ENCODE measurements around the gene LRRC27. TPM values are rescaled to one million over a fixed set of nuclear protein-coding genes. Genes with fewer than 3 reads are reported as not detected.
A peak's percentile ranks its signal among the peaks of the same experiment; 100 is the strongest.

Gene LRRC27
- total RNA-seq, 1 donor from 2014 or later: 15.1 TPM

DNA sequence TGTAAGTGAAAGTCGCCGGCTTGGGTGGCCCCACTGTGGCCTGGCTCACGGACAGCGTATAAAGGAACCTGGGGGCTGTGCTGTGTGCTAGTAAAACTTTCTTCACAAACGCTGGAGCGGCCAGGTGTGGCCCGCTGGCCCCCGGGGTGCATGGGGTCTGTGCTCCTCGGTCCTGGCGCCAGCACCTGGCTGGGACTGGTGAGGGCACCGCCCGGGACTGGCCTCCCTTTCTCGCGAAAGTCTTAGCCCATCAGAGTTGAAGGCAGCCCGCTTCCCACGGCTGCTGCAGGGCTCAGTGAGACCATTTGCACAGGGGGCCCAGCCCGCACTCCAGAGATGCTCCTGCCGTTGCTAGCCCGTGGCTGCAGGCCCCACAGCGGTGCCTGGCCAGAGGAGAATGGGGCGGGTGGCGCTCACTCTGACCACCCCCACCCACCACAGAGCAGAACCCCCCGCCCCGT is 70.8 kb downstream of the LRRC27 start:
- no peak for DNase-seq (ENCODE audit: low spot score)

DNA sequence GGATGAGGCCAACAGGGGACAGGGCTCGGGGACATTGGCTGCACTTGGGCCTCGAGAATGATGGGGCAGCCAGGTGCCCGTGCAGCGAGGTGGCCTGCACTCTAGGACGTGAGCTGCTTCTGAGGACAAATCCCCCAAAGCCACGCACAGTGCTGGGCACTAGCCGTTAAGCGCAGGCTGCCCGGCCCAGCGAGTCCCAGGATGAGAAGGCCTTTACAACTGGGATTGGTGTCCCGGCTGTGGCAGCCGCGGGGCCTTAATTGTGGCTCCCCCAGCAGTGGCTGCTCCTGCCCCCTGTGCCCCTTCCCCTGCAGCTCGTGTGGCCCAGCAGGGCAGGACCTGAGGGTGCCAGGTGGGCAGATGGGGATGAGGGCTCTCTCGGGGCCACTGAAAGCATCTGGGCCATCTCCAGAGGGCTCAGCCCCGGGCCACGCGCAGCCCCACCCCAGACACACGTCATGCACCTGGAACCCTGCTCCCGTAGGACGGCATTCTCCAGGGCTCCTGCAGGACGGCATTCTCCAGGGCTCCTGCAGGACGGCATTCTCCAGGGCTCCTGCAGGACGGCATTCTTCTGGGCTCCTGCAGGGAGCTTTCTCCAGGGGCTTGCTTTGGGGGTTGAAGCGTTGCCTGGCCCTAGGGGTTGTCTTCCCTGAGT is 71.6 kb downstream of the LRRC27 start:
- DNase-seq (ENCODE audit: low spot score): no peak

DNA sequence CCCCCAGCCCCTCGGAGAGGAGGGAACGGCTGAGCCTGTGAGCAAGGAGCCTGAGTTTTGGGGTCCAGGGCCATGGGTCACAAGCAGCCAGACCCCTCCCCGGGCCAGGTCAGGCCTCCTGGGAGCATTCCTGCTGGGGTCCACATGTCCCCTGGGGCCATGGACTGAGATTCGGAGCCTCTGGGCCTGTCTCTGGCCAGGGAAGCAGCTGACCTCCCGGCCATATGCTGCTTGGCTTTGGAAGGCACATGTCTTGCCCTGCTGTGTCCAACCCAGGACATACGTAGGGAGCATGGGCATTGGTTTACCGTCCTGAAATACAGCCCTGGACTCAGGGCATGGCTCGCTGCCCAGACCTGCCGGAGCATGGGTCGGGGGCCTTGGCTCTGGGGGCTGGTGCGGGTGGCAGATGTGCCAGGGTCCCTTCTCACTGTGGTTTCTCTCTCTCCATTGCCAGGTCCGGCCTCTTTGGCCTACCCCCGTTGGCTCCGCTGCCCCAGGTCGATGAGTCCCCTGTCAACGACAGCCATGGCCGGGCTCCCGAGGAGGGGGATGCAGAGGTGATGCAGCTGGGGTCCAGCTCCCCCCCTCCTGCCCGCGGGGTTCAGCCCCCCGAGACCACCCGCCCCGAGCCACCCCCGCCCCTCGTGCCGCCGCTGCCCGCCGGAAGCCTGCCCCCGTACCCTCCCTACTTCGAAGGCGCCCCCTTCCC is 72.3 kb downstream of the LRRC27 start:
- DNase-seq (ENCODE audit: low spot score): no peak

DNA sequence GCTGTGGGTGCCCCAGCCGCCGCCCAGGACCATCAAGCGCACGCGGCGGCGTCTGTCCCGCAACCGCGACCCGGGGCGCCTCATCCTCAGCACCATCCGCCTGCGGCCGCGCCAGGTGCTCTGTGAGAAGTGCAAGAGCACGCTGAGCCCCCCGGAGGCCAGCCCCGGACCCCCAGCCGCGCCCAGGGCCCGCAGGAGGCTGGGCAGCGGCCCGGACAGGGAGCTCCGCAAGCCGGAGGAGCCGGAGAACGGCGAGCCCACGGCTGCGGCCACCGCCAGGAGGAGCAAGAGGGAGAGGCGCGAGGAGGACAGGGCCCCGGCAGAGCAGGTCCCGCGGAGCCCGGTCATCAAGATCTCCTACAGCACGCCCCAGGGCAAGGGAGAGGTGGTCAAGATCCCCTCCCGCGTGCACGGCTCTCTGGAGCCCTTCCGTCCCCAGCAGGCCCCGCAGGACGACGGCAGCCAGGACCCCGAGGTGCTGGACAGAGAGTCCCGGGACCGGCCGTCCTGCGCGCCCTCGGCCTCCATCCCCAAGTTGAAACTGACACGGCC is 73.0 kb downstream of the LRRC27 start:
- DNase-seq (ENCODE audit: low spot score): no peak

DNA sequence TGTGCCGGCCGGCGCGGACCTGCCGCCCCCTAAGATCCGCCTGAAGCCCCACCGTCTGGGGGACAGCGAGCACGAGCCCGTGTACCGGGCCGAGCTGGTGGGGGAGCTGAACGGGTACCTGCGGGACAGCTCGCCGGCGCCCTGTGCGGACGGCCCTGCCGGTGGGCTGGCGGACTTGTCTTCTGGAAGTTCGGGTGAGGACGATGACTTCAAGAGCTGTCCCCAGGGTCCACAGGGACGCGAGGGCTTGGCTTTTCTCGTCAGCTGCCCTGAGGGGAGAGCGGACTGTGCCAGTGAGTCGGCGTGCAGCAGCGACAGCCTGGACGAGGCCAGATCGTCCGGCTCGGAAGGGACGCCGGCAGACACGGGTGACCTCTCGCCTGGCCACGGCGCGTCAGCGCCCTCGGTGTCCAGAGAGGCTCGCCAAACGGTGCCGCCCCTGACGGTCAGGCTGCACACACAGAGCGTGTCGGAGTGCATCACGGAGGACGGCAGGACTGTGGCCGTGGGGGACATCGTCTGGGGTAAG is 73.5 kb downstream of the LRRC27 start:
- DNase-seq (ENCODE audit: low spot score): no peak

DNA sequence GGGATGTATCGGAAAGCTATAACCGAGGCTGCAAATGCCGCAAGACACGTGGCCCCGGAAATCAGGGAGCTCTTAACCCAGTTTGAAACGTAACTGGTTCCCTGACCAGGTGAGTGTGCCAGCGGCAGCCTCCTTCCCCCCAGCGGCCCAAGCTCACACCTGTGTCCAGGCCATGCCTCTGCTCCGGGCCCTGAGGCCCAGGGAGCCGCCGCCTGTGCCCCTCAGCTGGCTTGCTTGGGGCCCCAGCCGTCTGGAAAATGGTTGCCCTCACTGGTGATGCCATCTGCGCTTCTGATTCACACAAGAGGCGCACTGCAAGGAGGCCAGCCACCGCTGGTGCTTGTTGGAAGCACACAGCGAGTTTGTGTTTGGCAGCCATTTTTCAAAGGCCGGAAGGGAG is 74.2 kb downstream of the LRRC27 start:
- no peak for DNase-seq (ENCODE audit: low spot score)

DNA sequence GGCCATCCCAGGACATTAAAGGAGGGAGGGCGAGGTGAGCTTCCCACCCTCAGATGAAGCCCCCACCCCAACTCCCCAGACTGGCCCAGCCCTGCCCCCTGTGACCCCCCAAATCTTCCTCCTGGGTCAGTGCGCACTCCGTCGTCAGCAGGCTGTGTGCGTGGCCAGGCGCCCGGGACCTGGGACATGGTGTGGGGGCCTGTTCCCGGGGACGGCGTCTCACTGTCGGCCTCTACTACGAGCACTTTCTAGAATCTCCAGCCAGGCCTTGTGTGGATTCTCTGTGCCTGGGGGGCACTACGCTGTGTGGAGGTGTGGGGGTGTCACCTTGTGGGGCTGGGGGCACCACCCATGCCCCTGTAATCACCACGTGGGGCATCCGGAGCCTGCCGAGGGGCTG is 74.8 kb downstream of the LRRC27 start:
- DNase-seq (ENCODE audit: low spot score): no peak

DNA sequence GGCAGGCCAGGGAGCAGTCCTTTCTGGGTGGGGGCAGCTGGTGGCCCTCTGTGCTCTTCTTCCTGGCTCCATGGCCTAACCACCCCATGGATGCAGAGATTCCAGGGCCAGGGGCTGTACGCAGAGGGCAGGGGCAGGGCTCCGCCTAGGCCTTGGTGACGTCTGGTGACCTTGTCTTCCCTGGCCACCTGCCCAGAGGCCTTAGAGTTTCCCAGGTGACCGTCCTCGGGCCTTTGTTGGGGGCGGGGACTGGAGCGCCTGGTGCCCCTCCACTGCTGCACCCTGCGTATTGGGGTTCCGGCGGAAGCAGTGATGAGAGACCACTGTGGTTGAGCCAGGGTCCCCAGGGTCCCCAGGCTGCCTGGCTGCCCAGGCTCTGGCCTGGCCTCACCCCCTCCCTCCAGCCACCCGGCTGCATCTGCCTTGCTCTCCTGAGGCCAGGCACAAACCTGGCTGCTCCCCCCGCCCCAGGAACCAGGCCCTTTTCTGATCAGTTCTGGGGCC is 75.3 kb downstream of the LRRC27 start:
- DNase-seq (ENCODE audit: low spot score): no peak

DNA sequence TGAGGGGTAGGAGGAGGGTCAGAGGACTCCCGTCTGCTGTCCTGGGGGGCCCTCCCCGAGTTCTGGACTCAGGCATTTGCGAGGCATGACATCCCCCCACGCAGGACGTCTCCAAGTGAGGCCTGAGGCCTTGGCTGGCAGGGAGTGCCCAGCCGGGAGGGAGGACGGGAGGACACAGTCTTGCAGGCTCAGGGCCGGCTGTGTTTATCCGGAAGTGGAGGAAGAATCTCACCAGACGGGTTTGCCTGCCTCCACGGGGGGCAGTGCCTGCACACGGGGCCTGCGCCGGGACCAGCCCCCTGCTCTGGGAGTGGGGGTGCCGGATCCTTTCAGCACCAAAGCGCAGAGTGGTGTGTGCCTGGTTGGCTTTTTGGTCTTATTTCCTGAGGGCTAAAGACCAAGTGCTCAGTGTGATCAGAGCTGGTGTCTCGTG is 75.9 kb downstream of the LRRC27 start:
- peak; percentile 93 for DNase-seq (ENCODE audit: low spot score)

DNA sequence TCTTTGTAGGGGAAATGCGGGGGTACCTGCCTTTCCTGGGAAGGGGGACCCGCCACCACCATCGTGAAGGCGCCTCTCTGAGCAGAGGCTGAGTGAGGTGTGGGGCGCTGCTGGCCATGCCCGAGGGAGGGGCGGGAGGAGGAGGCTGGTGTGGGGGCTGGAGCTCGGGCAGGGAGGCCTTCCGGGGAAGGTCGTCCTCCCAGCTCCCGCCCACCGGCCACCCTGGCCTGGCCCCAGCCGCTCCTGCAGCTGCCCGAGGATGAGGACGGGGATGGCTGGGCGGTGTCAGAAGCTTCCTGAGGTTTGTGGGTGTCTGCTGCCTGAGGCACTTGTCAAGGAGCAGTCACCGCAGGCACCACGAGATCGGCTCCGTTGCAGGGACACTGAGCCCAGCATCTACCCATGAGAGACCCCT is 76.4 kb downstream of the LRRC27 start:
- no peak for DNase-seq (ENCODE audit: low spot score)

DNA sequence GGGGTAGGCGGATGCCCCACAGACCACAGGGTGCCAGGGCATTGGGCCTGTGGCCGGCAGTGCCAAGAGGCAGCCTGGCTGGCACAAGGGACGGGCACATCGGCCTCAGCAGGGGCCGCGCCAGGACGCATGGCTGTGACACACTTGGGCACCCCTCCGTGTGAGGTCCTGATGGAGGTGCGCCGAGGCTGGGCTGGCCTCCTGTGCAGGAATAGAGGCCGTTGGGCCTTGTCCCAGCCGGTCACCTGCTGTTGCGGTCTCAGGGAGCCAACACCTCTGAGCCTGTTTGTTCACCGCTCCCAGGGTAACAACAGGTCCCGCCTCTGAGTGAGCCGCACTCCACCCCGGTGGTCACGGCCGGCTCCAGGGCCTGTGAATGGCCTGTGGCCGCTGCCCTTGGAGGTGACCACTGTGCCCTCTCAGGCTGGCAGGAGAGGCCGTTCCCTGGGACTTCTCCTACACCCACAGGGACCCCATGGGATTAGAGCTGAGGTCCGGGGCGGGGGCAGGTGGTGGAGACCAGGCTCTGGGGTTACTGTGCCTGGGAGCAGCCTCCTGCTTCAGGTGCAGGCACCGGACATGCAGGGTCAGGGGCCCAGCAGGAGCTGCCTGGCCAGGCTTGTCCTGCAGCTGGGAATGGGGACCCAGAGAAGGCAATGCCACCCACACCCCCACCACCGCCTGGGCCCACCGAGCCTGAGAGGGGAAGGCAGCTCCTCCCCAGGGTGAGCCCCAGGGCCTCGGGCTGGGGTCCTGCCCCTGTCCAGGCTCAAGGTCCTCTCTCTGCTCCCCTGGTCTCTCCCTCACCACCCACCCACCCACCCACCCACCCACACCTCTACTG is 77.1 kb downstream of the LRRC27 start:
- no peak for DNase-seq (ENCODE audit: low spot score)

DNA sequence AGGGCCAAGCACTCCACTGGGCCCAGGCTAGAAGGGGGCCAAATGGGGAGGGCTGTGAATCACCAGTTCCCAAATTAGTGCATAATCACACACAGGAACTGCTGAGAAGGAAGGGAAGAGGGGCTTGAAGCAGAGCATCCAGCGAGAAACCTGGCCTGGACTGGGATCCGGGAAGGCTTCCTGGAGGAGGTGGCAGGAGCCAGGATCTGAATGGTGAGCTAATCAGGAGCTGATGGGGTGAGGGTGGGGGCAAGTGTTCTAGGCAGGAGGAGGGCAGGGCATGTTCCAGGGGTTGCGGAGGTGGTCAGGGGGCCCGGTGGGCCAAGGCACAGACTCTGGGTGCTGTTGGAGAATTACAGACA is 77.7 kb downstream of the LRRC27 start:
- no peak for DNase-seq (ENCODE audit: low spot score)

DNA sequence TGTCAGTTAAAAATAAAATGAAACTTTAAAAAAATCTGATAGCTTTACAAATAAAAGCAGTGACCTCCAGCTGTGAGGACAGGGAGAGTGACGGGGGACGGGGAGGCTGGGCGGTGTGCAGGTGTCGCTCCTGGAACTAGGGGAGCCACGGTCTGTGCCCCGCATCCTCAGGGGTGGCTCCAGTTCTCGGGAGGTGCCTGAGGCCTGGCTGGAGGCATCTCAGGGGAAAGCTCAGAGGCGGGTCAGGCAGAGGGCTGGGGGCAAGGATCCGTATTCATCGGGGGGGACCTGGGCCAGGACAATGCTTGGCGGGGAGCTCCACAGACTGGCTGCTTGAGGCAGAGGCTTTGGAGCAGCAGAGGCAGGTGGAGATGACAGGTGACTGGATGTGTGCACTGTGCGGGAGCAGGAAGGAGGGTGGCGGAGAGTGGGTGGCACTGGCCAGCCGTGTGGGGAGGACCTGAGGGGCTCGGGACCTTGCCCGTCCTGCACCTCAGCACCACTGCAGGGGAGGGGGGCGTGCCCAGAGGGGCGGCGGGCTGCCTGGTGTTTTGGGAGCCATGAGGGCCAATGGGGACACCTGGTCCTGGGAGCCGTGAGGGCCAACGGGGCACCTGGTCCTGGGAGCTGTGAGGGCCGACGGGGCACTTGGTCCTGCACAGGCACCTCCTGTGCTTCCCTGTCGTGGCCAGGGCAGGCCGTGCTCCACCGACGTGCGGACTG is 78.2 kb downstream of the LRRC27 start:
- DNase-seq (ENCODE audit: low spot score): no peak

DNA sequence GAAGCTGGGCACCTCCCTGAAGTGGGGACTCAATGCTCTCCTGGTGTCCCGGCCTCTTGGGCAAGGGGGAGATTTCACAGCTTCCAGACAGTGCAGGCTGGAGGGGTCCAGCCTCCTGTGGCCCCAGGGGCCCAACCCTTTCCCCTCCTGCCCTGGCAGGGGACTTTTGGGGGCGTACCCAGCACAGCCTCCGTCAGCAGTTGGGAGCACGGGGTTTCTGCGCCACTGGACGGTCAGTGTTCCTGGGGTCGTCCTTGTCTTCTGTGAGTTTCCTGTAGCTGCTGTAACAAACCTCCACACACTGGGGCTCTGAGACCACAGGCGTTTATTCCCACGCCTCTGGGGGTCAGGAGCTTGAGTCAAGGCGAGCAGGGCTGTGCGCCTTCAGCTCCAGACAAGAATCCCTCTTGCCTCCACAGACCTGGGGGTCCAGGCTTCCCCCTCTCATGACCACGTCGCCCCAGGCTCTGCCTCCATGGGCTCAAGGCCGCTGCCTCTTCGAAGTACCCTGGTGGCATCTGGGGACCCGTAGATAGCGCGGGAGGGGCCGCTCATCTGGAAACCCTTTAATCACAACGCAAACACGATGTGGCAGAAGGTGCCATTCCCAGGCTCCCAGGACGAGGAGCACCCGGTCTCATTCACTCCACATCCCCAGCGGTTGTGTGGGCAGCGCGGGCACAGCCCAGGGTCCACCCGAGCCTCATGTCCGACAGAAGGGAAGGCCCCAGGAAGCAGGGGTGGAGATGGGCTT is 79.0 kb downstream of the LRRC27 start:
- DNase-seq (ENCODE audit: low spot score): no peak

DNA sequence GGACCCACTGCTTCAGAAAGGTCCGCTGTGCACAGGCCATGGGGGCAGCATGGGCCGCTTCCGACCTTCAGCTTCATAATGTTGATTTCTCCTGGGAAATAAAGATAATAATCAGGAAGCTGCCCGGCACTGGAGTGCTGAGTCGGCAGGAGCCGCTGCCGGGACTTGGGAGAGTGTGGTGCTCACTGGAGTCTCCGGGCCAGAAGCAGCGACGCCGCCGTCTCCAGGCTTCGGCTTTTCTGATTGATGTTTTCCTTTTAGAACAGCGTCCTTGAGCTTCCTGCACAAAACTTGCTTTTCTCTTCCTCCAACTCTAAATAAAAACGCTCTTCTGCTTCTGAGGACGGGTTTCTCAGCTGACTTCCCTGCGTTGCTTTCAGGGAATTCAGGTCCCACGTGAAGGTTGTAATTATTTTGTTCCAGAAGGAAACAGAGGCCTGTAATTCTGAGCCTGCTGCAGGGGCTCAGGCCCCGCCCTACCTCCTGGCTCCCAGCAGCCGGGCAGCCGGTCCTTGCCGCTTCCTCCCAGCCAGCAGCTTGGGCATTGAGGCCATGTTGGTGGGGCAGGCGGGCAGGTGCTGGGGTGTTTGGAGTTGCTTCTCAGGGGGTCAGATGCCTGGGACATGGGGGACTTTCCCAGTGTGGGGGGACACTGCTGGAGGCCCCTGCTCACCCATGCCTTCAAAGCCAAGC is 79.7 kb downstream of the LRRC27 start:
- no peak for DNase-seq (ENCODE audit: low spot score)

DNA sequence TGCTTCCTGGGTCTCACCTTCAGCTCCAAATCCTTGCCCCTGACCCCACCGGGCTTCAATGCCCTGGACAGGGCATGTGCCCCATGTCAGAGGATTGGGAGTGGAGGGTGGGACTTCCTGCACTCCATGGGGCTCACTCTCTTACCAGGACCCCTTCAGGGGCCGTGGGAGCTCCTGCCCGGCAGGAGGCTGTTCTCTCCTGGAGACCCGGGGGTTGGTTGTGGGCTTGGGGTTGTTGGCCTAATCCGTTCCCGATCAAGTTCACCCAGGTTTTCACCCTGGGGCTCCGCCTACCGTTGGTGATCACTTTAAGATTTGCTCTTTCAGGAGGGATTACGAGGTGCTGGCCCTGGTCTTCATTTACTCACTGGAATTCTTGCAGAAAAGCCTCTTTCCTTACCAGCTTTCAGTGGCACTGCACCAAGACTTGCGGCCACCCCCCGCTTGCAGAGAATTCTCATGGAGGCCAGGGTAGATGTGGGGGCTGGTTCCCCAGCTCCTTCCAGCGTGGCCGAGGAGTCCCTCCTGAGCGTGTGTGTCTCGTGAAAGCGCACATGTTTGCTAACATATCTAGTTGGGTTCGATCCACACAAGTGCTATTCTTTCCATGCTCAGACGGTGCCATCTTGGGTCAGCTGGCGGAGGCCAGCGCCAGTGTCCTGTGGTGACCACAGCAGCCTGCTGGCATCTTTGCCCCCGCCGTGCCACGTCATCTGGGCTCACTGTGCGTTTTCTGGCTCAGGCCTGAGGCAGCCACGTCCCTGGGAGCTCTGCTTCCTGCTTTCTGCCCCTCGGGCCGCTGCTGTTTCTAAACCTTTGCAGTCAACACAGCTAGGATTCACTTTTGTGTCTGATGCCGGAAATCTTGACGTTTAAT is 80.6 kb downstream of the LRRC27 start:
- DNase-seq (ENCODE audit: low spot score): no peak

DNA sequence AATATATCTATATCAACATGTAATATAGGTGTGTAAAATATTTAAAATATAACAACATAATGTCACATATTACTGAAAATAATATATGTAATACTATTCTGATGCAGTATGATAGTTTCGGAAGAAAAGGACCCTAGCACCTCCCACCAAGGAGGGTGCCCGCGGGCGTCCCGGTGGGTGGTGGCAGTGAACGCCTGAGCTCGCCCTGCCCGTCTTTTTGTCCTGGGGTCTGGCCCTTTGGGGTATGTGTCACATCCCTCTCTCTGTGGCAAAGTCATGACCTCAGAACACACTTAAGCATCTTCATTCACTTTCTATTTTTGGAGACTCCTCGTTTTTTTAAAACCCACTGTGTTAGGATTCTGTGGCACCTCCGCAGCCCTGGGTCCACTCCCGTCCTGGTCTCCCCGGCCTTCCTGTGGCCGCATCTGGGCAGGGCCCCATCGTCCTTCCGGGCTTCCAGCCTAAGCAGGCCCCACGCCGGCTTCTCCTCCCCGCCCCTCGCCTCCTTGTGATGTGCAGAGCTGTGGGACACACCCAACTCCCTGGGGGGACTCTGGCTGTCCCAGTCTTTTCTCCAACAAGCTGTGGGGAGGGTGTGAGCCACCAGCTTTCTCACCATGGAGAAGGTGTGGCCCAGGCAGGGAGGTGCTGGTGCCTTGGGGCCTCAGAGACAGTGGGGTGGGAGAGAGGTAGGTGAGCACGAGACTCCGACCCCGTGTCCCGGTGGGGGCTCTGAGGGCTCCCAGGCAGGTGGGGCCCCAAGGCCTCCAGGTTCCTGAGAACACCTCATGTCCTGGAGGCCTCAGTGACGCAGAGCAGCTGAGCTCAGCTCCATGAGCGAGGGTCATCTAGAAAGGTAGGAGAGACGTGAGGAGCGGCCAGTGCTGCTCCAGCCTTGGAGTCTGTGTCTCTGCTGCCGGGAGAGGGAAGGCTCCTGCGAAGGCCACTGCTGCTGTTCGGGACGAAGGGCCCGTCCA is 81.5 kb downstream of the LRRC27 start:
- DNase-seq (ENCODE audit: low spot score): no peak
